Measurements from ENCODE around the gene CRIP3. TPM values are rescaled to one million over a fixed set of nuclear protein-coding genes. Genes with fewer than 3 reads are reported as not detected.
A peak's percentile ranks its signal among the peaks of the same experiment; 100 is the strongest.
"Not testable (repeated sequence)": the region's sequence is repeated elsewhere in the genome, so short reads cannot be mapped to it uniquely, and the experiment has no call there.

The CRIP3 gene
- under 1 TPM in 1 of 5 donors, not detected in 4; 0.92 TPM for total RNA-seq
- polyA plus RNA-seq: 1 to 10 TPM in 1 of 3 donors, under 1 TPM in 1, not detected in 1; 0.37 to 1.6 TPM
- long read RNA-seq, donor 1: 0 reads
- long read RNA-seq, donor 2, partial matches to known transcripts: 0 of 1 reads
- long read RNA-seq, donor 2, other reads (novel, unspliced or antisense): 0 of 1 reads
- long read RNA-seq, donor 3: 0 reads
- long read RNA-seq, donor 4: 0 reads
- long read RNA-seq, donor 5, partial matches to known transcripts: 0 of 1 reads
- long read RNA-seq, donor 5, other reads (novel, unspliced or antisense): 0 of 1 reads
- long read RNA-seq, donor 6: 0 reads
- long read RNA-seq, donor 7: 0 reads
- long read RNA-seq, donor 8: 0 reads
- long read RNA-seq, donor 9: 0 reads
- long read RNA-seq, donor 10, partial matches to known transcripts: 0 of 1 reads
- long read RNA-seq, donor 10, other reads (novel, unspliced or antisense): 0 of 1 reads

GRCh38 chr6:43308101-43308989 lies at the start of gene CRIP3:
Gene CRIP3 (minus strand): TSS chr6:43308826. CDS start chr6:43308792, 34 bp downstream.
- peak; percentile 34 to 62 for DNase-seq
- Histone ChIP-seq H3K36me3 (no peaks in the 10 kb centered on the region), H3K9me3 (no peaks in the 10 kb centered on the region), H3K4me1 (peaks cover 0 to 15% (median 13%) of the 10 kb centered on the region in 4 donors), H3K27ac (no peak within 1 kb of the TSS), H3K4me3 (peak within 1 kb of the TSS; percentile 32 to 48 (median 45)), H3K27me3 (peaks cover 0 to 25% (median 10%) of the 10 kb centered on the region in 3 donors)
- WGBS, 5 donors: 7 to 9% (median 8%) methylated on average over 27 to 39 of the region's 39 CpGs
- intact Hi-C loops (cut with DNase I; ENCODE audit: low total_unique reads): no loop called here
- TF ChIP-seq POLR2AphosphoS5 (IDR thresholded peaks at IDR 0.05) (no peak), EP300 (IDR thresholded peaks at IDR 0.05) (no peak), CTCF (IDR thresholded peaks at IDR 0.05) (peak in 4 of 7 experiments; percentile 7 to 27 (median 20))

- DNase-seq: peak in 1 of 2 donors; percentile 63
- WGBS, 5 donors: 84 to 90% (median 90%) methylated on average over 2 of the region's 2 CpGs
- TF ChIP-seq POLR2A (IDR thresholded peaks at IDR 0.05): no peak
- no peak for TF ChIP-seq POLR2AphosphoS5 (IDR thresholded peaks at IDR 0.05)
- no peak for TF ChIP-seq CTCF (IDR thresholded peaks at IDR 0.05)
- no peak for TF ChIP-seq EP300 (IDR thresholded peaks at IDR 0.05)
- H3K27me3 ChIP-seq: no peaks in the 10 kb centered on the region
- intact Hi-C loops (cut with DNase I; ENCODE audit: low total_unique reads): no loop called here
- H3K36me3 ChIP-seq: peaks cover 36 to 97% (median 86%) of the 10 kb centered on the region in 4 donors
- no peaks in the 10 kb centered on the region for H3K4me1 ChIP-seq
- no peak overlapping the region for H3K4me3 ChIP-seq
- H3K9me3 ChIP-seq: no peaks in the 10 kb centered on the region
- no peak overlapping the region for H3K27ac ChIP-seq
Measured at GRCh38 chr6:43355862-43356590, 47.4 kb upstream of the CRIP3 start.

GRCh38 chr6:43351951-43352350 lies 43.3 kb upstream of the CRIP3 start:
- H3K27me3 ChIP-seq; H3K4me1 ChIP-seq; H3K4me3 ChIP-seq; intact Hi-C loops (cut with DNase I; ENCODE audit: low total_unique reads); H3K27ac ChIP-seq; H3K9me3 ChIP-seq; DNase-seq: not testable (repeated sequence)
- H3K36me3 ChIP-seq: peaks cover 40 to 96% (median 87%) of the 10 kb centered on the region in 4 donors
- WGBS, 5 donors: 94 to 97% (median 96%) methylated on average over 5 of the region's 5 CpGs

GRCh38 chr6:43347444-43347843 lies 38.8 kb upstream of the CRIP3 start:
- Histone ChIP-seq H3K36me3 (peaks cover 35 to 99% (median 94%) of the 10 kb centered on the region in 4 donors), H3K27me3 (no peaks in the 10 kb centered on the region), H3K27ac (no peak overlapping the region), H3K4me1 (no peaks in the 10 kb centered on the region), H3K4me3 (no peak overlapping the region), H3K9me3 (no peaks in the 10 kb centered on the region)
- intact Hi-C loops (cut with DNase I; ENCODE audit: low total_unique reads): no loop called here
- 87 to 97% (median 96%) methylated on average over 3 of the region's 3 CpGs for WGBS, 5 donors
- no peak for DNase-seq
- no peak for TF ChIP-seq EP300 (IDR thresholded peaks at IDR 0.05)
- no peak for TF ChIP-seq POLR2AphosphoS5 (IDR thresholded peaks at IDR 0.05)
- no peak for TF ChIP-seq CTCF (IDR thresholded peaks at IDR 0.05)
- no peak for TF ChIP-seq POLR2A (IDR thresholded peaks at IDR 0.05)

Measured in stomach (tissue), 19 donors.